ENCODE results near the gene OMP.

- TF ChIP-seq CTCF (conservative IDR thresholded peaks at IDR 0.05): no peak
- no peak for TF ChIP-seq EZH2 (IDR thresholded peaks at IDR 0.05; ENCODE audit: low read depth)
These were observed 46.7 kb upstream of the OMP start for GRCh38 chr11:77055913-77056312.

All from PC-9 (cell line).